CD14-positive monocyte (primary cell): ENCODE results near the gene NATD1. TPM values are rescaled to one million over a fixed set of nuclear protein-coding genes. Genes with fewer than 3 reads are reported as not detected.

Experiments
- DNase-seq, 3 donors: peaks; one replicate each; pipeline ENCODE4 v3.0.0-alpha.2; 2011 to 2022
- H2AFZ ChIP-seq: 2 replicates; pipeline ENCODE4 v1.6.0; 2012; ENCODE audit warnings: mild to moderate bottlenecking, low read depth, low read length, inconsistent platforms; ENCODE audit not compliant: insufficient read depth, poor library complexity, severe bottlenecking
- H3K27ac ChIP-seq, 2 donors: 1 replicate in 1 of 2; 2 replicates in 1 of 2; pipeline ENCODE4 v1.5.1; 2012 to 2013; ENCODE audit warnings: low read length in 2 of 2, control low read depth in 1 of 2, inconsistent platforms in 1 of 2, low read depth in 1 of 2, mild to moderate bottlenecking in 1 of 2
- H3K27me3 ChIP-seq, 2 donors: one replicate each; pipeline versions ENCODE4 v1.6.0 to v1.6.1; 2011 to 2013; ENCODE audit warnings: low read length in 2 of 2; ENCODE audit not compliant: control insufficient read depth in 2 of 2, insufficient read depth in 2 of 2
- H3K36me3 ChIP-seq, 2 donors: replicated peaks in 1 of 2; 1 replicate in 1 of 2; 2 replicates in 1 of 2; pipeline versions ENCODE4 v1.5.1 to v1.6.1; 2012 to 2013; ENCODE audit warnings: low read length in 2 of 2, control low read depth in 1 of 2, inconsistent platforms in 1 of 2, mild to moderate bottlenecking in 1 of 2; ENCODE audit not compliant: insufficient read depth in 2 of 2, control insufficient read depth in 1 of 2
- H3K4me1 ChIP-seq, 2 donors: 1 replicate in 1 of 2; 2 replicates in 1 of 2; pipeline versions ENCODE4 v1.5.1 to v1.6.1; 2012 to 2013; ENCODE audit warnings: low read length in 2 of 2, control low read depth in 1 of 2, inconsistent platforms in 1 of 2, mild to moderate bottlenecking in 1 of 2, moderate library complexity in 1 of 2; ENCODE audit not compliant: insufficient read depth in 2 of 2, control insufficient read depth in 1 of 2
- H3K4me2 ChIP-seq: replicated peaks from 2 replicates; pipeline ENCODE3; 2012; ENCODE audit warnings: low read length, moderate library complexity, mild to moderate bottlenecking; ENCODE audit not compliant: poor library complexity, severe bottlenecking; ENCODE audit errors: extremely low read depth
- H3K4me3 ChIP-seq, 3 experiments: fragments of 200-600 bp in 1 of 3; sonication (generic) in 1 of 3; replicated peaks in 1 of 3; 1 replicate in 2 of 3; 2 replicates in 1 of 3; pipeline ENCODE4 v1.5.1; 2011 to 2013; ENCODE audit warnings: low read length in 3 of 3, mild to moderate bottlenecking in 3 of 3, control low read depth in 2 of 3, low read depth in 2 of 3, inconsistent platforms in 1 of 3, moderate library complexity in 1 of 3
- H3K79me2 ChIP-seq: 2 replicates; pipeline ENCODE4 v1.6.0; 2012; ENCODE audit warnings: mild to moderate bottlenecking, control low read depth, inconsistent platforms, low read length, moderate library complexity; ENCODE audit not compliant: insufficient read depth
- H3K9ac ChIP-seq: 2 replicates; pipeline ENCODE4 v1.6.0; 2017; ENCODE audit warnings: low read length, mild to moderate bottlenecking; ENCODE audit not compliant: insufficient read depth, poor library complexity, severe bottlenecking
- H3K9me3 ChIP-seq, 2 donors: replicated peaks in 1 of 2; 1 replicate in 1 of 2; 2 replicates in 1 of 2; pipeline versions ENCODE4 v1.5.1 to v1.6.1; 2012 to 2013; ENCODE audit warnings: low read length in 2 of 2, control low read depth in 1 of 2; ENCODE audit not compliant: control insufficient read depth in 1 of 2, insufficient read depth in 1 of 2
- H4K20me1 ChIP-seq: 2 replicates; pipeline ENCODE4 v1.6.0; 2012; ENCODE audit warnings: mild to moderate bottlenecking, low read length, control low read depth, moderate library complexity; ENCODE audit not compliant: insufficient read depth
- H3K27ac Mint-ChIP-seq, 7 donors: one replicate each; pipeline ENCODE4 v1.8.0; 2020; ENCODE audit warnings: mild to moderate bottlenecking in 7 of 7, mixed read lengths in 7 of 7, moderate library complexity in 6 of 7, inconsistent platforms in 2 of 7
- H3K27me3 Mint-ChIP-seq, 3 donors: one replicate each; pipeline ENCODE4 v1.8.0; 2021 to 2022; ENCODE audit warnings: low read depth in 3 of 3, mild to moderate bottlenecking in 3 of 3, mixed read lengths in 3 of 3, moderate library complexity in 3 of 3, inconsistent platforms in 1 of 3
- H3K36me3 Mint-ChIP-seq, 2 donors: one replicate each; pipeline ENCODE4 v1.8.0; 2020; ENCODE audit warnings: mixed read lengths in 2 of 2, inconsistent platforms in 1 of 2, mild to moderate bottlenecking in 1 of 2
- H3K4me1 Mint-ChIP-seq: one replicate; pipeline ENCODE4 v1.8.0; 2020; ENCODE audit warnings: mild to moderate bottlenecking, mixed read lengths
- H3K4me3 Mint-ChIP-seq, 2 donors: one replicate each; pipeline ENCODE4 v1.8.0; 2020; ENCODE audit warnings: mild to moderate bottlenecking in 2 of 2, mixed read lengths in 2 of 2, moderate library complexity in 1 of 2
- H3K9me3 Mint-ChIP-seq, 7 donors: one replicate each; pipeline ENCODE4 v1.8.0; 2020 to 2022; ENCODE audit warnings: mixed read lengths in 7 of 7, mild to moderate bottlenecking in 6 of 7, moderate library complexity in 6 of 7, inconsistent platforms in 2 of 7
- WGBS: methylation state at CpG from one replicate; pipeline ENCODE4 v1.1.5; 2013; ENCODE audit warnings: missing lambda C conversion rate; ENCODE audit not compliant: insufficient coverage; 5-methylcytosine and 5-hydroxymethylcytosine counted together
- intact Hi-C, 2 donors: fragments of 100-400 bp; cut with micrococcal nuclease; formaldehyde crosslinking; loops; one replicate each; pipeline versions ENCODE4 v1.15.0 to v1.15.1; 2023
- polyA plus RNA-seq, 3 donors: library from polyadenylated mRNA; depleted of rRNA in 1 of 3; unstranded in 2 of 3; stranded (reverse) in 1 of 3; fragments of 300-500 nt in 2 of 3; fragments of >200 nt in 1 of 3; fragmentation: Illumina TruSeq in 2 of 3; gene quantifications; 1 replicate in 2 of 3; 2 replicates in 1 of 3; pipeline ENCODE4 v1.2.3, GENCODE V29; 2012 to 2021
- TF ChIP-seq, protein P1 (sequence below): fragments of 200-600 bp; IDR thresholded peaks from one replicate; pipeline ENCODE4 v1.8.0; 2022; ENCODE audit warnings: antibody characterized with exemption, mild to moderate bottlenecking

The NATD1 gene
- polyA plus RNA-seq, 3 donors = 3.0 to 13.6 (median 3.8) TPM

DNA sequence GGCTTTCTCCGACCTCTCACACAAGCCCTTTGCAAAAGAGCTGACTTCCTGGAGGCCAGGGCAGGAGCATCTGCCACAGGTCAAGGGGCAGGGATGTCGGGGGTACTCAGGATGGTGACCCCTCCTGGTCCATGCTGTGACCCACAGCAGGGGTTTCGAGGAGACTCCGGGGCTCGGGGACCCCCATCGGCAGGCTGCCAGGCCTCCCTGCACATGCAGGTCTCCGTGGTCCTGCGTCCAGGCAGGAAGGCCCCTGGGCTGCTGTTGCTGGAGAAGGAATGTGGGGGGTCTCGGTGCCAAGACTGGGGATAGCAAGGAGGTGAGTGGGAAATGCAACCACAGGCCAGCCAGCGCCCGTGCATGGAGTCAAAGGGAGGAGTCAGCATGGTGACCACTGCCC is 11.6 kb downstream of the NATD1 start:
- Mint-ChIP-seq H3K36me3 (peaks cover 15 to 35% of the 10 kb centered on the region in 2 donors), H3K9me3 (peaks cover 0 to 2% (median 0%) of the 10 kb centered on the region in 7 donors), H3K27me3 (peaks cover 0 to 4% (median 2%) of the 10 kb centered on the region in 3 donors), H3K27ac (peak overlapping the region in 1 of 7 donors; percentile 73), H3K4me1 (peaks cover 10% of the 10 kb centered on the region), H3K4me3 (no peak overlapping the region)
- no peak for DNase-seq
- H3K4me3 ChIP-seq = no peak overlapping the region
- TF ChIP-seq, protein P1, sequence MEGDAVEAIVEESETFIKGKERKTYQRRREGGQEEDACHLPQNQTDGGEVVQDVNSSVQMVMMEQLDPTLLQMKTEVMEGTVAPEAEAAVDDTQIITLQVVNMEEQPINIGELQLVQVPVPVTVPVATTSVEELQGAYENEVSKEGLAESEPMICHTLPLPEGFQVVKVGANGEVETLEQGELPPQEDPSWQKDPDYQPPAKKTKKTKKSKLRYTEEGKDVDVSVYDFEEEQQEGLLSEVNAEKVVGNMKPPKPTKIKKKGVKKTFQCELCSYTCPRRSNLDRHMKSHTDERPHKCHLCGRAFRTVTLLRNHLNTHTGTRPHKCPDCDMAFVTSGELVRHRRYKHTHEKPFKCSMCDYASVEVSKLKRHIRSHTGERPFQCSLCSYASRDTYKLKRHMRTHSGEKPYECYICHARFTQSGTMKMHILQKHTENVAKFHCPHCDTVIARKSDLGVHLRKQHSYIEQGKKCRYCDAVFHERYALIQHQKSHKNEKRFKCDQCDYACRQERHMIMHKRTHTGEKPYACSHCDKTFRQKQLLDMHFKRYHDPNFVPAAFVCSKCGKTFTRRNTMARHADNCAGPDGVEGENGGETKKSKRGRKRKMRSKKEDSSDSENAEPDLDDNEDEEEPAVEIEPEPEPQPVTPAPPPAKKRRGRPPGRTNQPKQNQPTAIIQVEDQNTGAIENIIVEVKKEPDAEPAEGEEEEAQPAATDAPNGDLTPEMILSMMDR = no peak
- no peak overlapping the region for H3K4me2 ChIP-seq
- no peak overlapping the region for H3K9ac ChIP-seq
- H3K27ac ChIP-seq = no peak overlapping the region
- no peaks in the 10 kb centered on the region for H3K9me3 ChIP-seq
- 95% methylated on average over 9 of the region's 11 CpGs for WGBS
- H3K27me3 ChIP-seq = no peaks in the 10 kb centered on the region
- peaks cover 66% of the 10 kb centered on the region for H4K20me1 ChIP-seq
- H3K36me3 ChIP-seq = peaks cover 15 to 27% of the 10 kb centered on the region in 2 donors
- H3K79me2 ChIP-seq = no peaks in the 10 kb centered on the region
- H3K4me1 ChIP-seq = peaks cover 0 to 11% of the 10 kb centered on the region in 2 donors
- intact Hi-C loops = no loop called here
- H2AFZ ChIP-seq = no peak overlapping the region

DNA sequence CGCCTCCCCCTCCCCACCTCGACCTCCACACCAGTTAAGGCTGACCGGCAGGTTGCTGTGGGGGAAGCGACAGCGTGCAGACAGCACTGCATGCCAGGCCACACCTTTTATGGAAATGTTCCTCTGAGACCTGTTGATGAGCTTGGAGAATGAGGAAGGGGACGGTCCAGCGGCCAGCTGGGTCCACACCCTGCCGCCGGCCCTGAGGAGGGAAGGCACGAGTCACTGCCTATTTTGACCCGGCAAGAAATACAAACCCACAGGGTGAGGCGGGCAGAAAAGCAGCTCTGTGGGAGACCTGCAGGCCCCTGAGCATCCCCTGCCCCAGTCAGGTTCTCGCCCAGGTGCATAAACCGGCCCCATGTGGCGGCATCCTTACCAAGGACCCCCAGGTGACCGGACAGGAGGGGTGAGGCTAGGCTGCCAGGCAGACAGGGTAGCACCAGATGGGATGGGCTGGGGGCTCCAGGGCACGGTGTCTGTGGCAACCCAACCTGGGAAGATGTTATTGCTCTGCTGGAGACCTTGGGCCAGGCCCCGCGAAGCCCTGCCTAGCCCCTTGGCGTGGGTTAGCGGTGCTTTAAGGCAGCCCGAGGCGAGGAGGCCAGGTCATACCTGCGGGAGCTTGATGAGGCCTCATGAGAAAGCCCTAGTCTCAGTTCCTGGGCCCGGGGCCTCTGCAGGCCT is 12.7 kb downstream of the NATD1 start:
- peaks cover 0 to 4% (median 3%) of the 10 kb centered on the region in 3 donors for H3K27me3 Mint-ChIP-seq
- Histone ChIP-seq H3K36me3 (peaks cover 15 to 27% of the 10 kb centered on the region in 2 donors), H3K27me3 (no peaks in the 10 kb centered on the region), H3K79me2 (no peaks in the 10 kb centered on the region), H3K9ac (no peak overlapping the region), H3K4me2 (no peak overlapping the region), H3K27ac (no peak overlapping the region), H3K4me1 (peaks cover 0 to 11% of the 10 kb centered on the region in 2 donors), H4K20me1 (peaks cover 55% of the 10 kb centered on the region), H3K4me3 (no peak overlapping the region), H2AFZ (no peak overlapping the region), H3K9me3 (no peaks in the 10 kb centered on the region)
- H3K9me3 Mint-ChIP-seq = peaks cover 0 to 4% (median 0%) of the 10 kb centered on the region in 7 donors
- TF ChIP-seq, protein P1 = no peak
- DNase-seq = no peak
- H3K36me3 Mint-ChIP-seq = peaks cover 15 to 35% of the 10 kb centered on the region in 2 donors
- intact Hi-C loops = no loop called here
- H3K4me1 Mint-ChIP-seq = peaks cover 10% of the 10 kb centered on the region
- H3K27ac Mint-ChIP-seq = no peak overlapping the region
- H3K4me3 Mint-ChIP-seq = no peak overlapping the region
- 80% methylated on average over 17 of the region's 25 CpGs for WGBS
